Hepatic stellate cell (primary cell): ENCODE data around the gene KATNA1.

Experiments used
- DNase-seq: peaks from one replicate; pipeline ENCODE4 v3.0.0; 2011; ENCODE audit warnings: low spot score

Gene KATNA1

DNA sequence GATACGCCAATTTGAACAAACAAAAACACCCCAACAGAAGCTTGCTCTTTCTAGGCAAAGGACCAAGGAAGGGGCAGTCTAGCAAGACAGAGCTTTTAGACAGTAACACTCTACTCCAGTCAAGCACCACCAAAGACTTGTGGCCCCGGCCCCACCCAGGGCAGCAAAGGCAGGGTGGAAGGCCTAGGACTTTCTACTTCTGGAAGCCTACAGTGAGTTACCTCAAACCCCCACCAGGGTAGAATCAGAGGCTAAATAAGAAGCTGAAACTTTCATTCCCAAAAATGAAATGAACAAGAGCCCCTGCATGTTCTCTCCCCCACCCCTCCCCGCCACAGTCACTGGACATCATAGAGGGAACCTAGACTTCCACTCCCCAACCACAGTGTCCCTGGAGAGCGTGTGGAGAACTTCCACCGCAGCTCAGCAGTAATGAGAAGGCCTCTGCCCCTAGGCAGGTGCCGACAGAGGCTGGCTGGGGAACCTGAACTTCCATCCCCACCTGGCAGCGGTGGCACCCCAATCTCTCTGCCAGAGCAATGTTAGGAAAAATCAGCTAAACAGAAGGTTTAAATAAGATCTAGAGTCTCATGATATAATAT, 40.0 kb downstream of the KATNA1 start:
- DNase-seq: no peak

DNA sequence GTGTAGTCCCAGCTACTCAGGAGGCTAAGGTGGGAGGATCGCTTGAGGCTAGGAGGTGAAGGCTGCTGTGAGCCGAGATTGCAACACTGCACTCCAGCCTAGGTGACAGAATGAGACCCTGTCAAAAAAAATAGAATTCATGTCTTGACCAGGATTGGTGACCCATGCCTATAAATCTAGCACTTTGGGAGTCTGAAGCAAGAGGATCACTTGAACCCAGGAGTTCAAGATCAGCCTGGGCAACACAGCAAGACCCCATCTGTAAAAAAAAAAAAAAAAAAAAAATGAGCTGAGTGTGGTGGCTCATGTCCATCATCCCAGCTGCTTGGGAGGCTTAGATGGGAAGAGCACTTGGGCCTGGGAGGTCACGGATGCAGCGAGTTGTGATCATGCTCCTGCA, 48.0 kb downstream of the KATNA1 start:
- no peak for DNase-seq

GRCh38 chr6:149593408-149593807, 55.1 kb downstream of the KATNA1 start:
- no peak for DNase-seq

DNA sequence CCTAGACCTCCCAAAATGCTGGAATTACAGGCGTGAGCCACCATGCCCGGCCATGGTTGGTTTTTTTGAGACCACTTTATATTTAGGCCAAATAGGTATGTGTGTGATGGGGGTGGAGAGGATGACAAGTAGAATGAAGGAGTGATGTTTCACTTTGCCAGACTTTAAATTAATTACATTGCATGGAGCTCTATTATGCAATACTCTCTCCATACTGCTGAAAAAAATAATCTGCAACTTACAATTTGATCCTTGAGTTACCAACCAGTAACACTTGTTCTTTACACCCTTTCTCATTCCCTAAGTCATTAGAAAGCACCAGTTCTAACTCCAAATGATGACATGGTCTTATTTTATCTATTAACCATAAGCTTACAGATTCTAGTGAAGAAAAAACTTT, 55.5 kb downstream of the KATNA1 start:
- no peak for DNase-seq

DNA sequence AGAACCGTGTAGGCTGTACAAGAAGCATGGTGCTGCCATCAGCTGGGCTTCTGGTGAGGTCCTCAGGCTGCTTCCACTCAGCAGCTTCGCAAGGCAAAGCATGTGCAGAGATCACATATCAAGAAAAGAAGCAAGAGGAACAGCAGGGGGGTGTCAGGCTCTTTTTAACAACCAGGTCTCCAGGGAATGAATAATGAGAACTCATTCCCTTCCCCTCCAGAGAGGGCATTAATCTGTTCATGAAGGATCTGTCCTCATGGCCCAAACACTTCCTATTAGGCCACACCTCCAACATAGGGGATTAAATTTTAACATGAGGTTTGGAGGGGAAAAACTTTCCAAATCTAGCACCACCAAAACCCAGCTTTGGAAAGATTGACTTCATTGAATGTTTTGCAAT, 62.4 kb downstream of the KATNA1 start:
- no peak for DNase-seq

- DNase-seq: no peak
Observed at GRCh38 chr6:149581349-149581748, 67.2 kb downstream of the KATNA1 start.

DNA sequence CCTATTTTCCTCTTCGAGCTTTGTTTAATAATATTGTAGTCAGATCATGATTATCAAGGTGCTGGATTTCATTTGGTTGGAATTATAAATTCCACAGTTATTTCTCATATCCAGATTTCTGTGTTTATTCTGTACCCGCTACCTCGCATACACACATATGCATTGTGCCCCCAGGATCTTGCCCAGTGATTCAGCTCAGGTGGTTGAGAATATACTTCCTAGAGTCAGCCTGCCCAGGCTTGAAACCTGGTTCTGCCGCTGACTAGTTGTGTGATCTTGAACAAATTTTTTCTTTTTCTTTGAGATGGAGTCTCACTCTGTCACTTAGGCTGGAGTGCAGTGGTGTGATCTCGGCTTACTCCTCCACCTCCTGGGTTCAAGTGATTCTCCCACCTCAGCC, 67.6 kb downstream of the KATNA1 start:
- no peak for DNase-seq

DNA sequence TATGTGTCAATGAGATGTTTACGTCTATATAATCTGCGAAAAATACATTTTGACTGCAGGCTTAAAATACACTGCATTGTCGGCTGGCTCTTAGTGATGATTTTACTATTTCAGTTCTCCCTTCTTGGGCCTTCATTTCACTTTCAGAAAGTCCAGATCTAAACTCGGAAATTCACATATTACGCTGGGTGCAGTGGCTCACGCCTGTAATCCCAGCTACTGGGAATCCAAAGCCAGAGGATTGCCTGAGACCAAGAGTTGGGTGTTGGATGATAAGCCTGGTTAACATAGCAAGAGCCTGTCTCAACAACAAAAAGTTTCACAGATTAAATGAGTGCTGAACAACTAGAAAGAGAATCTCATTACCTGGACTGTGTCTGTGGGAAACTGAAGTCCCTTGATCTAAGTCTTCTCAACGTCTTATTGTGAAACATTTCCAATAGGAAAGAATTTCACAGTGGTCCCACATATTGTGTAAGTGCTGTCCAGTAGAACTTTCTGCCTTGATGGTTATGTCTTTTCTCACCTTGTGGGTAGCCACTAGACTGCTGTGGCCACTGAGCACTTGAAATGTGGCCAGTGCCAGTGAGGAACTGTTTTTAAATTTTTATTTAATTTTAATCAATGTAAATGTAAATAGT, 80.4 kb downstream of the KATNA1 start:
- DNase-seq: no peak

- DNase-seq: no peak
Observed at GRCh38 chr6:149567194-149567586, 81.3 kb downstream of the KATNA1 start.

DNA sequence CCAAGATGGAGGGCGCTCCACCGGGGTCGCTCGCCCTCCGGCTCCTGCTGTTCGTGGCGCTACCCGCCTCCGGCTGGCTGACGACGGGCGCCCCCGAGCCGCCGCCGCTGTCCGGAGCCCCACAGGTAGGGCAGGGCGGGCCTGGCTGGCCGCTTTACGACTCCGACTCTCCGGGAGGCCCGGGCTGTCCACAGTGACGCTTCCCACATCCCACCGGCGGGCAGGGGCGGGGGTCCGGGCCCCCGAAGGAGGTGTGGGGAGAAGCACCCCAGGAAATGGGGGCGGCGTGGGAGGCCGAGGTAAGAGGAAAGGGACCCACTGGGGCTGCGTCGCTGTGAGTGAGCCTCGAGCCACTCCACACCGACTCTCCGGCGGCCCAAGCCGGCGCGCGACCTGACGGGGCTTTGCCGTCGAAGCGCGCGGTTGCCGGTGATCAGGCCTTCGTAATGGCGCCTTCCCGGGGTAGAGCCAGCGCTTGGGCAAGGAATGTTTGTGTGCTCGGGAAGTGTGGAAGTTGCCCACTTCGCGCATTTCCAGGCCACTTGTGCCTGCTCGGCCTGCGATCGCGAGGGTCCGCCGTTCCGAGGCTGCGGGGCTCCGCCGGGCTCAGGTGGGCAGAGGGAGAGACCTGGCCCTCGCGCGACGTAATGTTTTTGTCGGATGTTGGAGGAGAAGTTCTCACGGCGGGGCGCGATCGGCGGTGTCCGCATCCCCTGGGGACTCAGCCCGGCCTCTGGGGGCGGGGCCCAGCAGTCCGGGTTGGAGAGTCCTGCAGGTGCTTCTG, 81.9 kb downstream of the KATNA1 start:
- peak; percentile 50 for DNase-seq

- peak; percentile 98 for DNase-seq
Observed at GRCh38 chr6:149565527-149566409, 82.7 kb downstream of the KATNA1 start, which contains the start of gene GINM1. GINM1 (plus strand) TSS chr6:149566375; CDS start chr6:149566415, 40 bp downstream.

GRCh38 chr6:149563928-149564325, 84.6 kb downstream of the KATNA1 start:
- no peak for DNase-seq

GRCh38 chr6:149563203-149563927, 85.1 kb downstream of the KATNA1 start:
- DNase-seq: peak; percentile 86

GRCh38 chr6:149560736-149561135, 87.8 kb downstream of the KATNA1 start:
- no peak for DNase-seq

DNA sequence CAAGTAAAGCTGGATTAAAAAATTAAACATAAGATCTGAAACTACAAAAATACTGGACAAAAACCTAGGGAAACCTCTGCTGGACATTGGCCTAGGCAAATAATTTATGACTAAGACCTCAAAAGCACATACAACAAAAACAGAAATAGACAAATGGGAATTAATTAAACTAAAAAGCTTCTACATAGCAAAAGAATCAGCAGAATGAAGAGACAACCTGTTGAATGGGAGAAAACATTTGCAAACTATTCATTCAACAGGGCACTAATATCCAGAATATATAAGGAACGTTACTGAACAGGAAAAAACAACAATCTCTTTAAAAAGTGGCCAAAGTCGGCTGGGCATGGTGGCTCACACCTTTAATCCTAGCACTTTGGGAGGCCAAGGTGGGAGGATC, 89.1 kb downstream of the KATNA1 start:
- no peak for DNase-seq

- DNase-seq: no peak
Observed at GRCh38 chr6:149558029-149558428, 90.5 kb downstream of the KATNA1 start.

GRCh38 chr6:149551920-149552319, 96.6 kb downstream of the KATNA1 start:
- no peak for DNase-seq

DNA sequence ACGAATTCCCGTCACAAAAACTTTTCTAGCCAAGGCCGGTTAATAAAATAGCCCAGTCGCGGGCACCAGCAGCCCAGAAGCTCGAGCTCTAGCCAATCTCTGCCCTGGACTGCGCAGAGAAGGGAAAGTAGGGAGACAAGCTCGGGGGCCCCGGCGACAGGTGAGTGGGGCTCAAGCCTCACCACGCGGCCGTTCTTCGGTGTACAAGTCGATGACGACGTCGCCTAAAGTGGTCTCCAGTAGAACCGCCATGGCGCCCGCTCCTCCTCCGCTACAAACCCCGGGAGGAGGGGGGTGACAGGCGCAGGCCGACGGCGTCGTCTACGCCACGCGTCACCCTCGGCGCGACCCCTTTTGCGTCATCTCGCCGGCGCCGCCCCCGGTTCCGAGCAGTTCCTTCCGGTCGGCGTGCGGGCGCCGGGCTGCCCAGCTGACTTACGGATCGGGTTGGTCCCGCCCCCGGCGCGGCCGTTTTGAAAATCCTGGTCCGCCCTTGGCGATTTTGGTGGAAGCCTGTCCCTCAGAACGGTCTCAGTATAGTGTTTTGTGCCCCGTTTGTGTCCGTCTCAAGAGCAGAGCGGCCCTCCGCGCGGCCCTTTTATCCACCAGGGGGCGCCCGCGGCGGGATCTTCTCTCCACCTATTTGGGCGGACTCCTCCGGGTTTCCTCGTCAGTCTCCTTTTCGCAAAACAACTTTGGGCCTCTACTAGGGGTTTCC, 102.6 kb downstream of the KATNA1 start, which contains the start of gene PPIL4:
TSS of gene PPIL4 (minus strand) at position 290 of the 718 bp plus-strand sequence. CDS start at position 252, 38 bp downstream.
- DNase-seq: peak; percentile 90

DNA sequence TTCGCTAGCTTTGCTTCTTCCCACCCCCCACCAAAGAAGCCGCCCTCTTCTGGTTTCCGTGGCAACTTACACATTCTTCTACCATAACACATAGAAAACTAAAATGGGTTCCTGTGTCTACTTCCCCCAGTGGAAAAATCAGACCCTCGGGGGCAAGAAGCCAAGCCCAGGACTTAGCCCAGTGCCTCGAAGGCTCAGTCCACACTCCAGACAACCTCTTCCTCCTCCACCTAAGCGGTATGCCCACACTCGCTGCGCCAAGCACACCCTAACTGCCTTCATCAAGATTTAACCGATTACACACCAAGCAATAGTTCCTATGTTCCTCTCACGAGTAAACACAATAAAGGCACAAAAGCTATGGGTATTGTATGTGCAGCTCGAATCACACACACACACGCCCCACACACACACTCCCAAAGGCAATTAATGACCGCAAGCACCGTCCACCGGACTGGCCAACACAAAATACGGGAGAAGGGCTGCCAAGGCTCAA, 103.2 kb downstream of the KATNA1 start:
- peak; percentile 50 for DNase-seq
